ENCODE results near the gene S100PBP.

The S100PBP gene

GRCh38 chr1:32890516-32891240 is 73.2 kb downstream of the S100PBP start:
- Mint-ChIP-seq H3K4me3 (no peak overlapping the region), H3K27me3 (ENCODE audit: low read depth, poor library complexity) (peaks cover 75% of the 10 kb centered on the region)

GRCh38 chr1:32891241-32891570 is 73.8 kb downstream of the S100PBP start:
- TF ChIP-seq, protein P1, sequence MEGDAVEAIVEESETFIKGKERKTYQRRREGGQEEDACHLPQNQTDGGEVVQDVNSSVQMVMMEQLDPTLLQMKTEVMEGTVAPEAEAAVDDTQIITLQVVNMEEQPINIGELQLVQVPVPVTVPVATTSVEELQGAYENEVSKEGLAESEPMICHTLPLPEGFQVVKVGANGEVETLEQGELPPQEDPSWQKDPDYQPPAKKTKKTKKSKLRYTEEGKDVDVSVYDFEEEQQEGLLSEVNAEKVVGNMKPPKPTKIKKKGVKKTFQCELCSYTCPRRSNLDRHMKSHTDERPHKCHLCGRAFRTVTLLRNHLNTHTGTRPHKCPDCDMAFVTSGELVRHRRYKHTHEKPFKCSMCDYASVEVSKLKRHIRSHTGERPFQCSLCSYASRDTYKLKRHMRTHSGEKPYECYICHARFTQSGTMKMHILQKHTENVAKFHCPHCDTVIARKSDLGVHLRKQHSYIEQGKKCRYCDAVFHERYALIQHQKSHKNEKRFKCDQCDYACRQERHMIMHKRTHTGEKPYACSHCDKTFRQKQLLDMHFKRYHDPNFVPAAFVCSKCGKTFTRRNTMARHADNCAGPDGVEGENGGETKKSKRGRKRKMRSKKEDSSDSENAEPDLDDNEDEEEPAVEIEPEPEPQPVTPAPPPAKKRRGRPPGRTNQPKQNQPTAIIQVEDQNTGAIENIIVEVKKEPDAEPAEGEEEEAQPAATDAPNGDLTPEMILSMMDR (IDR thresholded peaks at IDR 0.05) = no peak
- DNase-seq = no peak
- Mint-ChIP-seq H3K4me3 (no peak overlapping the region), H3K4me1 (peaks cover 10% of the 10 kb centered on the region), H3K27me3 (ENCODE audit: low read depth, poor library complexity) (peaks cover 72% of the 10 kb centered on the region), H3K27ac (no peak overlapping the region), H3K9me3 (peaks cover 4% of the 10 kb centered on the region), H3K36me3 (ENCODE audit: low read depth) (no peaks in the 10 kb centered on the region)

More at GRCh38 chr1:32890516-32891240, 73.2 kb downstream of the S100PBP start:
- H3K27ac Mint-ChIP-seq = no peak overlapping the region
- DNase-seq = no peak
- peaks cover 10% of the 10 kb centered on the region for H3K4me1 Mint-ChIP-seq
- H3K9me3 Mint-ChIP-seq = peaks cover 4% of the 10 kb centered on the region
- TF ChIP-seq, protein P1 (IDR thresholded peaks at IDR 0.05) = no peak
- H3K36me3 Mint-ChIP-seq (ENCODE audit: low read depth) = no peaks in the 10 kb centered on the region

- peaks cover 70% of the 10 kb centered on the region for H3K27me3 Mint-ChIP-seq (ENCODE audit: low read depth, poor library complexity)
- H3K36me3 Mint-ChIP-seq (ENCODE audit: low read depth) = no peaks in the 10 kb centered on the region
- H3K4me3 Mint-ChIP-seq = no peak overlapping the region
- DNase-seq = no peak
- TF ChIP-seq, protein P1 (IDR thresholded peaks at IDR 0.05) = no peak
- peaks cover 4% of the 10 kb centered on the region for H3K9me3 Mint-ChIP-seq
- H3K27ac Mint-ChIP-seq = no peak overlapping the region
- peaks cover 10% of the 10 kb centered on the region for H3K4me1 Mint-ChIP-seq
These were observed 74.2 kb downstream of the S100PBP start for GRCh38 chr1:32891630-32892029.

DNA sequence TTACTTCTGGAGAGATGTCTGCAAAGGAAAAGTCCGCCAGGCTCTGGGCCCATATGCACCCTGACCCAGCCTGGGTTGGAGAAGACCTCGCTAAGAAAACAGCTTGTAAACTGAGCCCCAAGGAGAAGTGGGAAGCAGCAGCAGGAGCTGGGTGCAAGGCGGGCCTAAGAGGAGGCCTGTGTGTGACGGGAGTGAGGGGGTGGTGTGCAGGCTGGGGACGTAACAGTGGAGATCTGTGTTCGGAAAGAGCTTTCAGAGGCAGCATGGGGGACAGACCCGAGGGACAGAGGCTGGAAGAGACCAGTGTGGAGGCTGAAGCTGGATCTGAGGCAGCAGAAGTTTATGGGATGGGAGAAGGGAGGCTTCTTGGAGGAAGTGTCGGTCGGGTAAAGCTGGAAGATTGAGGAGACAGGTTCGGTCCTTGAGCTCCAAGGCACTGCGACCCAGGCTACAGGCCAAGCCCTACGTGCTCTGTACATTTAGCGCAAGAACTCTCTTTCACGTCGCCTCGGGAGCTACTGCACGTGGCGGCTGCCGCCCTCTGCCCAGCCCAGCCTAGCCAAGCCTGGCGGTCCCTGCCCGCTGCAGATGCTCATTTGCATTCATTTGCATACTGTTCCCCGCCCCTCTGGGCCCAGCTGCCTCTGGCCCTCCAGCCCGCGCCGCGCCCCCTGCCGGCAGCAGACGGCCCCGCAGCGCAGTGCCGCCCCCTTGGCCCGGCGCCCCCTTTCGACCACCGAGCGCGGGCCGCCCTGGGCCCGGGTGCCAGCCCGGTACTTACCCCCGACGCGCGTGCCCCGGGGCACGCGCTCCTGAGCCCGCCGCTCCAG is 75.1 kb downstream of the S100PBP start:
- DNase-seq = peak; percentile 74
- no peaks in the 10 kb centered on the region for H3K36me3 Mint-ChIP-seq (ENCODE audit: low read depth)
- peaks cover 16% of the 10 kb centered on the region for H3K4me1 Mint-ChIP-seq
- TF ChIP-seq, protein P1 (IDR thresholded peaks at IDR 0.05) = peak; percentile 56
- H3K27ac Mint-ChIP-seq = no peak overlapping the region
- peaks cover 4% of the 10 kb centered on the region for H3K9me3 Mint-ChIP-seq
- peaks cover 60% of the 10 kb centered on the region for H3K27me3 Mint-ChIP-seq (ENCODE audit: low read depth, poor library complexity)
- H3K4me3 Mint-ChIP-seq = peak overlapping the region; percentile 74

GRCh38 chr1:32893198-32894018 is 76.0 kb downstream of the S100PBP start:
- H3K27me3 Mint-ChIP-seq (ENCODE audit: low read depth, poor library complexity) = peaks cover 55% of the 10 kb centered on the region
- peak overlapping the region; percentile 74 for H3K4me3 Mint-ChIP-seq
- DNase-seq = peak; percentile 63
- peaks cover 4% of the 10 kb centered on the region for H3K9me3 Mint-ChIP-seq
- peaks cover 18% of the 10 kb centered on the region for H3K4me1 Mint-ChIP-seq
- TF ChIP-seq, protein P1 (IDR thresholded peaks at IDR 0.05) = peak; percentile 13
- no peaks in the 10 kb centered on the region for H3K36me3 Mint-ChIP-seq (ENCODE audit: low read depth)
- no peak overlapping the region for H3K27ac Mint-ChIP-seq

All from nephron progenitor cell (in vitro differentiated cells).